Measurements from ENCODE around the gene CALD1. TPM values are rescaled to one million over a fixed set of nuclear protein-coding genes. Genes with fewer than 3 reads are reported as not detected.

CALD1 gene
- total RNA-seq, 1 donor from 2014 or later = 230 TPM

DNA sequence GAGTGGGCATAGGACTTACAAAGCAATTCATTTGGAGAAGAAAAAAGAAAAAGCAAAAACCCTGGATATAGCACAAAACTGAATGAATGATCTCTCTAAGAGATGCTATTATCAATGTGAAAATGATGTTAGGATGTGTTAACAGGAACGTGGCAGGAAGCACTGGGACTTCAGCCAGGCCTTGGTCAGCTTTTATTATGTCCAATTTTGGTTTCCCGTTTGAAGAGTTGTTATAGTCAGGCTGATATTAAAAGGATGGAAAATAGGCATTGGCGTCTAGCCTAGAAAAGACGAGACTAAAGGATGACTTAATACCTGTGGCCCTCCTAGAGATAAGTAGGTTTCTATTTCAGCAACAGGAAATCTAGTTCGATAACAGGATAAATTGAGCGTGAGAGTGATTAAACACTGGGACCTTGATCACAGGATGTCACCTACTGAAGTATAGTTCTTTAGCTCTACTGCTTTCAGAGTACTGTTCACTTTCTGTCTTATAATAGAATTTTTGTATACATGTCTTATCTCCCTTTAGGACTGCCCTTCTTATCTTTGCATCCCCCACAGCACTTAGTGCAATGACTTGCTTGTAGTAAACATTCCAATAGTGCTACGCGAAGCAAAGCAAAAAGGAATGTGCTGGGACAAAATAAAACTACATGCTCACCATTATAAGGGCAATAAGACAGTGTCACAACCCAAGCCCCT lies 107.1 kb downstream of the CALD1 start:
- no peak for DNase-seq (ENCODE audit: low spot score)
- Mint-ChIP-seq H3K4me3 (ENCODE audit: unreplicated experiment) (no peak overlapping the region), H3K4me1 (ENCODE audit: unreplicated experiment) (peaks cover 27% of the 10 kb centered on the region), H3K27ac (ENCODE audit: unreplicated experiment) (peak overlapping the region; percentile 7), H3K36me3 (ENCODE audit: low read depth, unreplicated experiment) (peaks cover 4% of the 10 kb centered on the region), H3K9me3 (ENCODE audit: unreplicated experiment) (no peaks in the 10 kb centered on the region), H3K27me3 (ENCODE audit: unreplicated experiment) (no peaks in the 10 kb centered on the region)
- TF ChIP-seq, protein P1, sequence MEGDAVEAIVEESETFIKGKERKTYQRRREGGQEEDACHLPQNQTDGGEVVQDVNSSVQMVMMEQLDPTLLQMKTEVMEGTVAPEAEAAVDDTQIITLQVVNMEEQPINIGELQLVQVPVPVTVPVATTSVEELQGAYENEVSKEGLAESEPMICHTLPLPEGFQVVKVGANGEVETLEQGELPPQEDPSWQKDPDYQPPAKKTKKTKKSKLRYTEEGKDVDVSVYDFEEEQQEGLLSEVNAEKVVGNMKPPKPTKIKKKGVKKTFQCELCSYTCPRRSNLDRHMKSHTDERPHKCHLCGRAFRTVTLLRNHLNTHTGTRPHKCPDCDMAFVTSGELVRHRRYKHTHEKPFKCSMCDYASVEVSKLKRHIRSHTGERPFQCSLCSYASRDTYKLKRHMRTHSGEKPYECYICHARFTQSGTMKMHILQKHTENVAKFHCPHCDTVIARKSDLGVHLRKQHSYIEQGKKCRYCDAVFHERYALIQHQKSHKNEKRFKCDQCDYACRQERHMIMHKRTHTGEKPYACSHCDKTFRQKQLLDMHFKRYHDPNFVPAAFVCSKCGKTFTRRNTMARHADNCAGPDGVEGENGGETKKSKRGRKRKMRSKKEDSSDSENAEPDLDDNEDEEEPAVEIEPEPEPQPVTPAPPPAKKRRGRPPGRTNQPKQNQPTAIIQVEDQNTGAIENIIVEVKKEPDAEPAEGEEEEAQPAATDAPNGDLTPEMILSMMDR (IDR thresholded peaks at IDR 0.05; ENCODE audit: unreplicated experiment) = no peak

- H3K27ac Mint-ChIP-seq (ENCODE audit: unreplicated experiment) = no peak overlapping the region
- no peaks in the 10 kb centered on the region for H3K9me3 Mint-ChIP-seq (ENCODE audit: unreplicated experiment)
- H3K36me3 Mint-ChIP-seq (ENCODE audit: low read depth, unreplicated experiment) = peaks cover 4% of the 10 kb centered on the region
- TF ChIP-seq, protein P1 (IDR thresholded peaks at IDR 0.05; ENCODE audit: unreplicated experiment) = no peak
- H3K4me1 Mint-ChIP-seq (ENCODE audit: unreplicated experiment) = peaks cover 28% of the 10 kb centered on the region
- H3K4me3 Mint-ChIP-seq (ENCODE audit: unreplicated experiment) = no peak overlapping the region
- H3K27me3 Mint-ChIP-seq (ENCODE audit: unreplicated experiment) = no peaks in the 10 kb centered on the region
- DNase-seq (ENCODE audit: low spot score) = no peak
Measured at GRCh38 chr7:134887523-134887922, 108.1 kb downstream of the CALD1 start.

DNA sequence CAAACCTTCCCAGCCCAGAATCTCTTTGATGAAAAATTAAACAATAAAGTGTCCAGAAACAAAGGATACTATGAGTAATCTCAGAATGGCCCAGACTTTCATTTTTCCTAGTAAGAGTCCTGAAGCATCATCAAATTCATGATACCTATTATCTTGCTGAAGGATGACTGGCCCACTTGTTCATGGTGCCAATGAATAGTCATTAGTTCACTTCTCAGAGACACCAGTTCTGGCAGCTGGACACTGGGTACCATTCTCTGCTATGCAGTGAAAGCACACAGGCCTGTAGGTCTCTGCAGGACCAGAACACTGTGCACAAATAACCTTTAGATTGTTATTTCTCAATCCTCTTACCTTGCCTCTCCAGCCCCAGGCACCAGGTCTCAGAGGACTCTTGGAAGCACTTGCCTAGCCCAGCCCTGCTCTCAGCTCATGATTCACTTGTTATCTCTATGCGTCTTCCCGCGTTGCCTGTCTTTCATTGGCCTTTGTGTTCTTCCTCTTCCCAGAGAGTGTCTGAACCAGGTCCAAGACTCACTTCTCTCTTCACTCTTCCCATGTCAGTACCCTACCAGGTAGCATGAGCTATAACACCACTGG lies 108.8 kb downstream of the CALD1 start:
- peaks cover 7% of the 10 kb centered on the region for H3K36me3 Mint-ChIP-seq (ENCODE audit: low read depth, unreplicated experiment)
- H3K4me1 Mint-ChIP-seq (ENCODE audit: unreplicated experiment) = peaks cover 36% of the 10 kb centered on the region
- H3K4me3 Mint-ChIP-seq (ENCODE audit: unreplicated experiment) = no peak overlapping the region
- H3K27ac Mint-ChIP-seq (ENCODE audit: unreplicated experiment) = peak overlapping the region; percentile 9
- TF ChIP-seq, protein P1 (IDR thresholded peaks at IDR 0.05; ENCODE audit: unreplicated experiment) = no peak
- no peaks in the 10 kb centered on the region for H3K27me3 Mint-ChIP-seq (ENCODE audit: unreplicated experiment)
- DNase-seq (ENCODE audit: low spot score) = no peak
- no peaks in the 10 kb centered on the region for H3K9me3 Mint-ChIP-seq (ENCODE audit: unreplicated experiment)

- H3K27me3 Mint-ChIP-seq (ENCODE audit: unreplicated experiment) = no peaks in the 10 kb centered on the region
- H3K36me3 Mint-ChIP-seq (ENCODE audit: low read depth, unreplicated experiment) = peaks cover 26% of the 10 kb centered on the region
- peaks cover 41% of the 10 kb centered on the region for H3K4me1 Mint-ChIP-seq (ENCODE audit: unreplicated experiment)
- no peaks in the 10 kb centered on the region for H3K9me3 Mint-ChIP-seq (ENCODE audit: unreplicated experiment)
- TF ChIP-seq, protein P1 (IDR thresholded peaks at IDR 0.05; ENCODE audit: unreplicated experiment) = no peak
- DNase-seq (ENCODE audit: low spot score) = peak; percentile 11
- H3K4me3 Mint-ChIP-seq (ENCODE audit: unreplicated experiment) = peak overlapping the region; percentile 87
- peak overlapping the region; percentile 85 for H3K27ac Mint-ChIP-seq (ENCODE audit: unreplicated experiment)
Measured at GRCh38 chr7:134890246-134891240, 111.1 kb downstream of the CALD1 start.

Measured in endothelial cell (in vitro differentiated cells).